SK-N-SH treated with all-trans-retinoic acid at 6 μM for 48 hours (cell line): Measurements from ENCODE around the gene NDRG3.

ENCODE experiments used
- ARNTL ChIP-seq: fragments of 450-650 bp; formaldehyde crosslinking; IDR thresholded peaks from 2 replicates; pipeline ENCODE4 v1.5.0; 2020; ENCODE audit warnings: low read depth, mild to moderate bottlenecking, moderate library complexity, borderline replicate concordance
- BACH2 ChIP-seq: fragments of 250-450 bp; sonication (Bioruptor Pico); IDR thresholded peaks from 2 replicates; pipeline ENCODE4 v1.9.0; 2021; ENCODE audit warnings: mild to moderate bottlenecking, borderline replicate concordance
- CSDC2 ChIP-seq: fragments of 250-450 bp; sonication (Bioruptor Pico); IDR thresholded peaks from 2 replicates; pipeline ENCODE4 v1.5.0; 2020; ENCODE audit warnings: mild to moderate bottlenecking, moderate library complexity
- RARB ChIP-seq: fragments of 250-450 bp; sonication (Bioruptor Pico); IDR thresholded peaks from 2 replicates; pipeline ENCODE4 v1.8.0; 2021; ENCODE audit warnings: mild to moderate bottlenecking, moderate library complexity
- TCF4 ChIP-seq: fragments of 250-450 bp; sonication (Bioruptor Pico); IDR thresholded peaks from 2 replicates; pipeline ENCODE4 v1.8.0; 2021; ENCODE audit warnings: mild to moderate bottlenecking, moderate library complexity, borderline replicate concordance
- ZC3H10 ChIP-seq: fragments of 250-450 bp; sonication (Bioruptor Pico); IDR thresholded peaks from 2 replicates; pipeline ENCODE4 v1.5.1; 2021; ENCODE audit warnings: mild to moderate bottlenecking, moderate library complexity
- ZFP3 ChIP-seq: fragments of 250-450 bp; sonication (Bioruptor Pico); IDR thresholded peaks from 2 replicates; pipeline ENCODE4 v1.5.0; 2020; ENCODE audit warnings: mild to moderate bottlenecking, moderate library complexity
- ZFP30 ChIP-seq: fragments of 450-650 bp; formaldehyde crosslinking; IDR thresholded peaks from 2 replicates; pipeline ENCODE4 v1.5.0; 2022; ENCODE audit warnings: mild to moderate bottlenecking, moderate library complexity
- ZNF565 ChIP-seq: fragments of 450-650 bp; formaldehyde crosslinking; conservative IDR thresholded peaks from 2 replicates; pipeline ENCODE4 v1.5.0; 2020; ENCODE audit warnings: low read depth, mild to moderate bottlenecking, moderate library complexity
- ZNF70 ChIP-seq: fragments of 450-650 bp; formaldehyde crosslinking; IDR thresholded peaks from 2 replicates; pipeline ENCODE4 v1.5.0; 2020; ENCODE audit warnings: mild to moderate bottlenecking, moderate library complexity
- TF ChIP-seq, protein P1 (sequence below): fragments of 250-450 bp; sonication (Bioruptor Pico); IDR thresholded peaks from 2 replicates; pipeline ENCODE4 v1.8.0; 2020; ENCODE audit warnings: mild to moderate bottlenecking, moderate library complexity, borderline replicate concordance
- TF ChIP-seq, protein P2 (sequence below): fragments of 250-450 bp; sonication (Bioruptor Pico); IDR thresholded peaks from 2 replicates; pipeline ENCODE4 v1.5.1; 2021; ENCODE audit warnings: mild to moderate bottlenecking, moderate library complexity
- TF ChIP-seq, protein P3 (sequence below): fragments of 250-450 bp; sonication (Bioruptor Pico); IDR thresholded peaks from 2 replicates; pipeline ENCODE4 v1.5.1; 2020; ENCODE audit warnings: low read depth, mild to moderate bottlenecking, moderate library complexity

DNA sequence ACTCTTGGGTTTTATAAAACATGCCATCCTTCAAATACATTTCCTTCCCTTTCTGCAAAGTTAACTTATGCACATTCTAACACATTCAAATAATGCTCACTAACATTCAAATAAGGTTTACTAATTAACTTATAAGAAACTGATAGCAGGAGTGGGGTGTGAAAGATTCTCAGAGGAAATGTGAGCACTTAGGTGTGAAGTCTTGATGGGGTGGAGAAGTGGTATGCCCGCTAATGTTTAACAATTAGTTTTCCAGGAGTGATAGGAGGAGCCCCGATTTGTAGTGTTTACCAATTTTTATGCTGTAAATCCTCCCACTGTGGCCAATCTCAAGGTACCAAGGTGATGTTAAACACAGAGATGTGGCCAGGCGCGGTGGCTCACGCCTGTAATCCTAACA, 46.0 kb upstream of the NDRG3 start:
- TF ChIP-seq, protein P1, sequence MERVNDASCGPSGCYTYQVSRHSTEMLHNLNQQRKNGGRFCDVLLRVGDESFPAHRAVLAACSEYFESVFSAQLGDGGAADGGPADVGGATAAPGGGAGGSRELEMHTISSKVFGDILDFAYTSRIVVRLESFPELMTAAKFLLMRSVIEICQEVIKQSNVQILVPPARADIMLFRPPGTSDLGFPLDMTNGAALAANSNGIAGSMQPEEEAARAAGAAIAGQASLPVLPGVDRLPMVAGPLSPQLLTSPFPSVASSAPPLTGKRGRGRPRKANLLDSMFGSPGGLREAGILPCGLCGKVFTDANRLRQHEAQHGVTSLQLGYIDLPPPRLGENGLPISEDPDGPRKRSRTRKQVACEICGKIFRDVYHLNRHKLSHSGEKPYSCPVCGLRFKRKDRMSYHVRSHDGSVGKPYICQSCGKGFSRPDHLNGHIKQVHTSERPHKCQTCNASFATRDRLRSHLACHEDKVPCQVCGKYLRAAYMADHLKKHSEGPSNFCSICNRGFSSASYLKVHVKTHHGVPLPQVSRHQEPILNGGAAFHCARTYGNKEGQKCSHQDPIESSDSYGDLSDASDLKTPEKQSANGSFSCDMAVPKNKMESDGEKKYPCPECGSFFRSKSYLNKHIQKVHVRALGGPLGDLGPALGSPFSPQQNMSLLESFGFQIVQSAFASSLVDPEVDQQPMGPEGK (CRISPR knock-in tag), result no peak
- TF ChIP-seq ZFP30, result no peak
- TF ChIP-seq, protein P2, sequence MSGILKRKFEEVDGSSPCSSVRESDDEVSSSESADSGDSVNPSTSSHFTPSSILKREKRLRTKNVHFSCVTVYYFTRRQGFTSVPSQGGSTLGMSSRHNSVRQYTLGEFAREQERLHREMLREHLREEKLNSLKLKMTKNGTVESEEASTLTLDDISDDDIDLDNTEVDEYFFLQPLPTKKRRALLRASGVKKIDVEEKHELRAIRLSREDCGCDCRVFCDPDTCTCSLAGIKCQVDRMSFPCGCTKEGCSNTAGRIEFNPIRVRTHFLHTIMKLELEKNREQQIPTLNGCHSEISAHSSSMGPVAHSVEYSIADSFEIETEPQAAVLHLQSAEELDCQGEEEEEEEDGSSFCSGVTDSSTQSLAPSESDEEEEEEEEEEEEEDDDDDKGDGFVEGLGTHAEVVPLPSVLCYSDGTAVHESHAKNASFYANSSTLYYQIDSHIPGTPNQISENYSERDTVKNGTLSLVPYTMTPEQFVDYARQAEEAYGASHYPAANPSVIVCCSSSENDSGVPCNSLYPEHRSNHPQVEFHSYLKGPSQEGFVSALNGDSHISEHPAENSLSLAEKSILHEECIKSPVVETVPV (CRISPR knock-in tag), result no peak
- TF ChIP-seq RARB (CRISPR knock-in tag), result no peak
- TF ChIP-seq BACH2 (CRISPR knock-in tag), result no peak
- TF ChIP-seq CSDC2 (CRISPR knock-in tag), result no peak
- no peak for TF ChIP-seq ARNTL
- no peak for TF ChIP-seq ZNF565 (CRISPR knock-in tag)
- no peak for TF ChIP-seq TCF4 (CRISPR knock-in tag)
- no peak for TF ChIP-seq ZC3H10 (CRISPR knock-in tag)
- no peak for TF ChIP-seq ZFP3 (CRISPR knock-in tag)
- TF ChIP-seq ZNF70 (CRISPR knock-in tag), result no peak
- TF ChIP-seq, protein P3, sequence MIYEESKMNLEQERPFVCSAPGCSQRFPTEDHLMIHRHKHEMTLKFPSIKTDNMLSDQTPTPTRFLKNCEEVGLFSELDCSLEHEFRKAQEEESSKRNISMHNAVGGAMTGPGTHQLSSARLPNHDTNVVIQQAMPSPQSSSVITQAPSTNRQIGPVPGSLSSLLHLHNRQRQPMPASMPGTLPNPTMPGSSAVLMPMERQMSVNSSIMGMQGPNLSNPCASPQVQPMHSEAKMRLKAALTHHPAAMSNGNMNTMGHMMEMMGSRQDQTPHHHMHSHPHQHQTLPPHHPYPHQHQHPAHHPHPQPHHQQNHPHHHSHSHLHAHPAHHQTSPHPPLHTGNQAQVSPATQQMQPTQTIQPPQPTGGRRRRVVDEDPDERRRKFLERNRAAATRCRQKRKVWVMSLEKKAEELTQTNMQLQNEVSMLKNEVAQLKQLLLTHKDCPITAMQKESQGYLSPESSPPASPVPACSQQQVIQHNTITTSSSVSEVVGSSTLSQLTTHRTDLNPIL, result no peak
